HG02973 (cell line): ENCODE measurements around the gene ROBO2.

Experiments
- ATAC-seq: cut with Tn5 transposase; IDR thresholded peaks from one replicate; pipeline ENCODE4 v1.9.1; 2021; ENCODE audit warnings: moderate library complexity; ENCODE audit not compliant: unreplicated experiment

Gene ROBO2

DNA sequence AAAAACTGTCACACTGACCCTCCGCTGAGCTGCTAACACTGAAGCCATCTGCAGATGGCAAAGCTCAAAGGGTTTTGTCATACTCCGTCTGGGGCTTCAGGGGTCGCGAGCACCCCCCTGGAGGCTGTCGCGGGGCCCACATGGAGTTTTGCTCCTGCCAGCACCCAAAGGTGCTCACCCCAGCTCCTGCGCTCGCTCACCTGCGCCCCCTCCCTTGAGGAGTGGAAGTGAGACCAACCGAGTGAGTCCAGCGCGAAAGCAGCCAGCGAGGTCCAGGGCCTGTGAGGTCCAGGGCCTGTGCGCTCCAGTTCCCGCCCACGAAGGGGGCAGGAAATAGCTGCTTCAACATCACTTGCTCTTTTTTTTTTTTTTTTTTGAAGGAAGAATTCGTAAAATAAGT is 208.5 kb downstream of the ROBO2 start:
- ATAC-seq = no peak

DNA sequence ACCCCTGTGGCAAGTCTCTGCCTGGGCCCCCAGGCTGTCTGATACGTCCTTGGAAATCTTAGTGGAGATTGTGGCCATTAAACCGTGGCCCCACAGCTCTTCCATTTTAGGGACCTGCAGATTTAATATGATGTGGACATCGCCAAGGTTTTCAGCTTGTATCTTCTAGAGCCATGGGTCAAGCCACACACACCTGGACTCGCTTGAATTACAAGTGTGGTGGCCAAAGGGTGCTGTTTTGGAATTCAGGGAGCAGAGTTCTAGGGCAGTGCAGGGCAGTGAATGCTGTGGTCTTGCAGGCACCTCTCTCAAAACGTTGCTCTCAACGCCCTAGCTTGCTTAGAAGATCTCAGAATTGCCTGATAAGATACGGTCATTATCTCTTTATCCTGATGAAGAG is 211.2 kb downstream of the ROBO2 start:
- ATAC-seq = no peak

DNA sequence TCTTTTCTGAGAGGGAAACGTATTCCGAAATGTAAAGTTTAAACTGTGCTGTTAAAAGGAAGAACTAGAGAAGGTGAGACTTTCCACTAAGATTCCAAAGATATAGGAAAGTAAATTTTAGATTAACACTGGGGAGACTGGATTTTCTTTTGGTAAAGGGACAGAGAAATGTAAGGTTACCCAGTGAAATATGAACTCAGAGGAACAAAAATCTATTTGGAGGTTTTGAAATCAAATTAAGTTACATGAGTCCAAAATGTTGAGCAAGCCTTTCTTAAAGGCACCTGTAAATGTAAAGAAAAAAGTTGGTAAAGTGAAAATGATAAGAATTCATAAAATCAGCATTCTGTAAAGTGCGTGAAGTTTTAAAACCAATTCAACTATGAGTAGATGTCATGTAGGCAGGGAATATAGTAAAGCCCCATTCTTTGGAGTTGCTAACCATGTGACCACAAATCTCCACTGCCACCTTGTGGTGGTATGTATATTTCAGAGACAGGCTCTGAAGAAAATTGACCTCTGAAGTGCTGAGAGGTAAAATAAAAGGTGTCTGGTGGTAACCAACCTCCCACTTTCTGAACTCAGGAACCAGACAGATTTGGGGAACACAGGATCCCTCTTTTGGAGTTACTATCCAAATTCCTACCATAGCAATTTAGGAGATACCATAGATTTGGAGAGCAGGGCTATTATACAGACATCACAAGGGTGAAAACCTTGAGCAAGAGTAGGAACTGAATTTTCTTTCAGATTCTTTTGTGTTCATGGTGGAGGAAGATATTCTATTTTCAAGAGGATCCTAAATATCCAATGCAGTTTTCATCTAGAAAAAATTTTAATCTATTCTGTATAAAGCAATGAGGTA is 215.3 kb downstream of the ROBO2 start:
- ATAC-seq = peak; percentile 76

DNA sequence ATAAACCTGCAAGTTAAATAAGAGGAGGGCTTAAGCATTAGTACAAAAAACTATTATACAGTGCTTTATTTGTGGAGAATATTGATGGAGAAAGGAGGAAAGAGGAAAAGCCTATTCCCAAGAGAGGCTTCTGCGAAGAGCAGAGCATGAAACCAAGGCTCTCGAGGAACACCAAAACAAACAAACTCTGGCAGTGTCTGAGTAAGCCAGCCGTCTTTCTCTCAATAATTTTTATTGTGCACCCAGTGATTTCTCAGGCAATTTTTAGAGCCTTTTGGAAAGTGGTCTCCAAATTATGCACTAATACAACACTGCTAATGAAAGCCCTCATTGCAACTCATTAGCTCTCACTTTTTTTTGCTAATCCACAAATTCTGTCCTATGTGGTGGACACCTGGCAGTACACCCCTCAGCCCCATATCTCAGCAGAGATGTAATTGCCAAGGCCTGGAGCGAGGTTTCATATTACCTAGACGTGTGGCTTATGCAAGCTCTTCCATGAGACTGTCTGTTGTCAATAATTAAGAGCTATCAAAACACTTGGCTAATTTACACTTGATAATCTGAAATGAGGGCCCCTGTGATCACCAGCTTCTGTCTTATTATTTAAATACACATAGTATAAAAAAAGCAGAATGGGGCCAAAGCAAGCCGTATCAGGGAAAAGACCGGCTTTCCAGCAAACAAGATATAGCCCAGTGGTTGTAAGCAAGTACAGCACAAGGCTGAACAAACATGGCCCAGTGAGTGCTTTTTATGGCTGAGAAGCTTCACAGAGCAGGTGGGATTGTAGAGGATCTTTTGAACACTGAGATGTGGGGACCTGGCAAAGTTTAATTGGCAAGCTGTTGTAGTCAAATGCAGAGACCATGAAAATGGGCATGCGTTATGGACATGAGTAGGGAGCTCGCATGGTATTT is 216.9 kb downstream of the ROBO2 start:
- ATAC-seq = no peak

DNA sequence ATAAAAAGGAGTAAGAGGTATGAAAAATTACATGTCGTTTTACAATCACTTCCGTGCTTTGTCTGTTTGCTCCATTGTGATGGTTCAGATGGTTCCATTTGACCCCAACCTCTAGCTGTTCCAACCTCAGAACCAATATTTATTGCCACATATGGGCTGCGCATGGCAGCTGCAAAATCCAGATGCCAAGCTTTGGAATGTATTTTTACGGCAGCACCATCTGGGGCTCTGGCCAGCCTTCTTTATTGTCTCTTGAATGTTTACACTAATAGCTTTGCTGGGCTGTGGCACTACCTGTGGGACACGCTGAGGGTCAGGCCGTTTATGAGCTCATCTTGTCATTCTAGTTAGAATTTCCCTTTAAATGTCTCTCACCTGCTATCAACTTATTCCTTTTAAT is 219.8 kb downstream of the ROBO2 start:
- no peak for ATAC-seq

DNA sequence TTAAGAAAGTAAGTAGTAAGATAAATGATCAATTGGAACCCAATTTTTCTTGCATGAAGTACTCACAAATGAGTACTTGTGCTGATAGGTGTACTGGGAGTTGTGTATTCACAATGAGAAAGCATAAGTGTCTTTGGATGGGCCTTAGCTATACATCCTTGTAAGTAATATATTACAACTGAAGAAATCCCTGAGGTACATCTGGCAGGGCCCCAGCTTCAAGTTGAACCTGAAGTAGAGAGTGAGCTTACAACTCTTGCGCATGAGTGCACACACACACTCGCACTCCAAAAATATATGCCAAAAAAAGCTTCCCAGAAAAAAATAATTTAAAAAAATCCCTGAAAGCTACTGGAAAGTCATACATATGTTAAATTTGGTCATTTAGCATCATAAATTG is 222.5 kb downstream of the ROBO2 start:
- no peak for ATAC-seq

DNA sequence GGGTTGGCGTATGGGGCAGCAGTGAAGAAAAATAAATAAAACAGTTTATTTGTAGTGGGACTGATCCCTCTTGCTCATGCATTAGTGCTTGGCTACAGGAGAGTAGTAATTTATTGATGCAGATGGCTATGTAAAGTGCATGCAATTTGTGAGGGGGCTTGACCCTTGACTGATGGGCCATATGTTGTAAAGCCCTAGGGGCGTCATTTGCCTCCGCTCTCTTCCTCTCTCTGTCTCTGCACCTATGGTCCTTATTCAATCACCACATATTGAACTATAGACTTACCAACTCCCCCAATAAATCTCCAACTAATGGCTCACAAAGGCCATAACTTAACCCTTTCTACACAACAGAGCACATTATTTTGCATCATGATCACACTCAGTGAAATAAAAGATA is 227.7 kb downstream of the ROBO2 start:
- ATAC-seq = no peak

DNA sequence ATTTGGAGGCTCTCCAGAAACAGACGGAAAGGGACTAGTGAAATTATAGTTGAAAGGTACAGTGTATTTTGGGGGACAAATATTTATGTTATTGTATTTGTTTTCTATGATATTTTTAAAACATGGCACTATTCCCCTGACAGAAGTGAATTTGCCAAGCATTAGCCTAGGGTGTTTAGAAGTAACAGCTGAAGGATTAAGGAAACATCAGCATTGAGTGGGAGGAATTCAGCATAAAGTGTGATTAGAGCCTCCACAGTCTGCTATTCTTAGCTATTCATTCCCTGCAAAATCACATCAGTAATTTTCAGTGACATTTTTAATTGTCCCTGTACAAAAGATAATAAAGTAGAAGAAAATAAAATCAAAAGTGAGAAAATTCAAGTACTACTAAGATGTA is 231.4 kb downstream of the ROBO2 start:
- no peak for ATAC-seq

DNA sequence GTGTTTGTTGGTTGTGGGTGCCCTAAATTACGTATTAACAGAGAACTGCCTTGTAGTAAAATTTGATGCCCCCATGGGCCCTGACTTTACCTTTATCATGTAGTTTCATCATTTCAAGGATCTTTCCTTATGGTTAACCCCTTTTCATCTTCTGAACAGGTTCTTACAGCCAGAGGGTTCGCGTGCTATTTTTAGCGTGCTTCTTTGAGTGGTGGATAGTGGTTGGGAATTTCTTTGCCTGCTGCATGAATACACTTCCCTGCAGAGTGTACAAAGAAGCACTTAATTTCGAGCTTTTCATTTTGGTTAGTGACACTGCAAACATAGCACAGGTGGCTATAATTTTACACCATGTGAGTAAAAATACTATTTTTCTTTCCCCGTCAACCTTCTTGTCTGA is 231.8 kb downstream of the ROBO2 start:
- ATAC-seq = no peak

DNA sequence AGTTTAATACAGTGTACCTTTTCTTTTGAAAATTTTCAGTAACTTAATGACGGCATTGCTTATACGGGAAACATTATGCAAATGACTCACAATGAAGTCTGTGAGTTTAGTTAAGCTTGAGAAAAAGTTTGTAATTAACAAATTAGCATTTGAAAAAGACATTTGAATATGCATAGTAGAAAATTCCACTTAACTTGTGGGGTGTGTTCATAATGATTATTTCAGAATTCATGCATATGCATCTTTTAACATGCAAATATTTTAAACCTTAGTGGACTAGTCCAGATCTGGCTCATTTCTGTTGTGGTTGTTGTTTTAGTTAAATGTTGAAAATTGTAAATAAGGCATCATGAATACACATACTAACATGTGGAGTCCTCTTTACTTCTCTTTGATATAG is 239.4 kb downstream of the ROBO2 start:
- ATAC-seq = no peak

DNA sequence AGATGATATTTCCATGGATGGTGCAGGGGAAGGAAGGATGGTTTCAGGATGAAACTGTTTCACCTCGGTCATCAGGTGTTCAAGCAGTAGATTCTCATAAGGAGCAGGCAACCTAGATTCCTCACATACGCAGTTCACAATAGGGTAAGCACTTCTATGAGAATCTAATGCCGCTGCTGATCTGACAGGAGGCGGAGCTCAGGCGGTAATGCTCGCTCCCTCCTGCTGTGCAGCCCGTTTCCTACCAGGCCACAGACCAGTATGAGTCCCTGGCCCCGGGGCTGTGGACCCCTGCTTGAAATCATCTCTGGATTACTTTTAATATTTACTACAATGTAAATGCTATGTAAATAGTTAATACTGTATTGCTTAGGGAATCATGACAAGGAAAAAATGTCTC is 241.8 kb downstream of the ROBO2 start:
- ATAC-seq = no peak

DNA sequence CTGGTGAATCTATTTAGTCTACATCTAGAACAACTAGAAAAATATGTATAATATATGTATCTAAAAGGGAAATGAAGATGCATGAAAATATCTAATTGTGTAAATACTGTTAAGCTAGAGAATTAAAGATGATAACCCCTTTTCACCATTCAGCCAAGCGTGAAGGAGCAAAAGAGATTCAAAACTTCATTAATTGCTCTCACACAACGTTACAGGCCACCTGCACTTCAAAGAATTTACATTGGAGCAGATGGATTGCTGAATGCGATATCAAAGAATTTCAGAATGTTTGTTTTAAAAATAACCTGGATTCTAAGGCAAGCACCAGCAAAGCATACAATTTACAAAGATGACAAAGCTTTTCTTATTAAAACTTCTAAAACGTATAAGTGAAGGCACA is 243.2 kb downstream of the ROBO2 start:
- ATAC-seq = no peak

DNA sequence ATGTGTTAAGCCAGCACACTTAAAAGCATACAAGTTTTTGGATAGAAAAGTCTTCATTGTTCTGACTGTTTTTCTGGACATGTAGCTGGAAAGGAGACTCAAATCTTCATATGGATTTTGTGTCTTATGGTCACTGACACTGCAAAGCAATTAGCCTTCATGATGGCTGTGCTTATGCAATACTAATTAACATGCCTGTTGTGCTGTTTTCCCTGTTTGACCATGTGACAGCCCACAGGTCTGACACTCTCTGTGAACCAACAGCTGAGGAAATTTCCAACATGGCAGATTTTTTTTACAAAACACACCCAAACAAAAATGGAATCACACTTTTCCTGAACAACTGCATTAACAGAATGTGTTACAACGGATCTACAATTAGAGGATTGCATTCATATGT is 248.4 kb downstream of the ROBO2 start:
- ATAC-seq = no peak

DNA sequence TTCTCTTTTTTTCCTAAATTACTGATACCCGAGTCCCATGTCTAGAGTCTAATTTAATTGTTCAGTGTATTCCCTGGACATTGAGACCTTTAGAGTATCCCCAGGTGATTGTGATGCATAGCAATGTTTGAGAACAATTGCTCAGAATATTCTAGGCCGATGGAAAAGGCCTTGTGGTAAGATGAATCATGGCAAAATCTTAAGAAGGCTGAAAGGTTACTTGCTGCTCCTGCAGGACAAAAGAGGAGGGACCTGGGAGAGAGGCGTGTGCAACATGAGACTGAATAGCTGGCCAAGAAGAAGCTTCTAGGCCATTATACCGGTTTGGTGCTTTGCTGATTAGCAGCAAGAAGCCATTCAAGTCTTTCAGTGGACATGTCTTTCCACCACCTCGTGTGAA is 256.6 kb downstream of the ROBO2 start:
- ATAC-seq = no peak

DNA sequence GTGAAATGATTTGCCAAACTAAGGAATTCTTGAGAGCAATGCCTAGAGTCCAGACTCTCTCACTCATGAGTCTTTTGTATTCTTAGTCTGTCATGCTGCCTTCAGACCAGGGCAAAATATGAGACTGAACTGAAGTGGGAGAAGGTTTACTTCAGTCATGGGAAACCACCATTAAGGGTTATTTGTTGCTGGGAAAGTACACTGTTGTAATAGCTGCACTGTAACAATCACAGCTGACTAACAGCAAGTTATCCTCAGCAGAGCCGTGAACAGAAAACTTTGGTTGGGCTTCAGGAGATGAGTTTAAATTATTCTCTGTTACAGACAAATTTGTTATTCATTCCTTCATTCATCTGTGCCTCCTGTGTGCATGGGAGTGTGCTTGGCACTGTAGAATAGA is 258.5 kb downstream of the ROBO2 start:
- no peak for ATAC-seq

DNA sequence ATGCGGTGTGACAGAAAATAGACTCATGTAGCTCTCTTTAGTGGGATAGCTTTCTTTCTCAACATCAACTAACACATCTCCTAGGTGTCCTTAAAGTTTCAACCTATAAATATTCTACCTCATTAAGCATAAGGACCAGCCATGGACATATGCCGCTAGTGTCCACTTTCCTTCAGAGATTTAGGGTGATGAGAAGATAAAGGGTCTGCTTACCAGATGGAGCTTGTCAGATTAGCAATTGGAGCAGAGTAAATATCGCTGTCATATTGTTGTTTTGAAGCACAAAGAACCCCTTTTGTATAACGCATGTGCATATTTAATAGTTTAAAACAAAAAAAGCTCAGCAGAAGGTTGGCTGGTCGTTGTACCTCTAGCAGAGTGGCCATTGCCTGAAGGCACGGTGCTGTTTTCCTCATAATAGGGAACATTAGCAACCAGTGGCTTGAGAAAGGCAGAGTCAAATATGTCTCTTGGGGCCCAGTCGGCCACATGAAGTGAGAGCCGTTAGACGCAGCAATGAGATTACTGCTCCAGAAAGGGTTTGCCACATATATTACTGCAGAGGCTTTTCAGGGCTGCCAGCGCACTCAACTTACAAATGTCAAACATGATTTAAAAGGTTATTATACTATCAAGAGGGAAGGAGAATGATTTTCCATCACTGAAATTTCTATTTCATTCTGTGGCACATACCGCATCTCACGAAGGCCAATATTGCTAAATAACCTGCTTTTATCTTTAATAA is 264.2 kb downstream of the ROBO2 start:
- no peak for ATAC-seq

DNA sequence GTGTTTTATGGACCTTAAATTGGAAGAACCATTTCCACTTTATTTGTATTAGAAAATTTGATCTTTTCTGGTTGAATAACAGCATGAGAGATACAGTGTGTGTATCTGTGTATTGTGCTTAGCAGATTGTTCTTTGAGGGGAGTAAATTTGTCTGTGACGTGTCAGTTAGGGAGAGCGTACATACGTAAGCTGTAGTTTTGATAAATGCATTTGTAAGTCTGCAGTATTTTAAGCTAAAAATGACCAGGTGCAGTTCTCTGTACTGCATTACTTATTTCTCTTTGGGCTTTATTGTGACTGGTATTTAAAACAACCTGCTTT is 264.8 kb downstream of the ROBO2 start:
- no peak for ATAC-seq

DNA sequence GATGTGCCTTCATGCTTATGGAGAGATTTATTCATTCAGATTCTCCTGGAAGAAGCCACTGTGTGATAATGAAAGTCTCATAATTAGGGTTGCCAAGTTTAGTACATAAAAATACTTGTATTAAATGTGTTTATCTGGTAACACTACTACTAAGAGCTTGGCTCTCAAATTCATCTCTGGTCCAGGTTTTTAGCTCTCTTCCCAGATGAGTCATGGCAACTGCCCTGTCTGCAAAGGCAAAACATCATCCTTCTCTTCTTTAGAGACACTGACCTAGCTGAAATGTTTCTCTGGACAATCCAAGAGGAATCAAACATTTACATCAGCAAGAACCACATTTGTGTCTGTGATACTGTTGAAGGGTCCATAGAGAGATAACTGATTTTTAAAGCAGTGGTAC is 269.6 kb downstream of the ROBO2 start:
- ATAC-seq = no peak

DNA sequence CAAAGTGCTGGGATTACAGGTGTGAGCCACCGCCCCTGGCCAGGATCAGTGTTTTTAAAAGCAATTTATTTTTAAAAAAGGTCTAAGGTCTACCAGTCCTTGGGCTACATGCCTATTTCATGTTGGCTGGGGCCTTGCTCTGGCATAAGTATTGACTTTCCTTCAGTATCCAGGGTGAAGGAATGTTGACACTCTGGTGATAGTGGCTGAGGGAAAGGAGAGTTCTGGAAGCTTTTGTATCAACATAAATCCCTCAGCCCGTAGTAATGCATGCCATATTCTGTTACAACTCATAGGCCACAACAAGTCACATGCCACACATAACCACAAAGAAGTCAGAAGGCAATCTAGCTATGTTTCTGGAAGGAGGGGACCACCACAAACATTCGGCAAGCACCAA is 273.9 kb downstream of the ROBO2 start:
- no peak for ATAC-seq

DNA sequence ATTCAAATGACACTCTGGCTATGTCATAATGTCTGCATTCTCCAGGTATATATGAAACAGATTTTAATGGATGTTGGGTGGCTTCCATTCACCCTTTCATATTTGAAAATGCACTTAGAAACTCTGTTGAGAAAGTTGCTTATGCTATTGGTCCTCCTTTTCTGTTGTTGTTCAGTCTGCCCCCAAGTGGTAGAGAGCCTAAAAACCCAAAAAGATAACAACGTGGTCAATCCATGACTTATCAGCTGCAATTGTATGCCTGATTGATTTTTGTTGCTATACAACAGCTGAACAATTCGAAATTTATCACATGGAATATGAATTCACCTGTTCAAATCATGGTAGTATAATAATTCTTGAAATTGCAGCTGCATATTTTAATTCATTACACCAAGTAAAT is 279.8 kb downstream of the ROBO2 start:
- no peak for ATAC-seq

DNA sequence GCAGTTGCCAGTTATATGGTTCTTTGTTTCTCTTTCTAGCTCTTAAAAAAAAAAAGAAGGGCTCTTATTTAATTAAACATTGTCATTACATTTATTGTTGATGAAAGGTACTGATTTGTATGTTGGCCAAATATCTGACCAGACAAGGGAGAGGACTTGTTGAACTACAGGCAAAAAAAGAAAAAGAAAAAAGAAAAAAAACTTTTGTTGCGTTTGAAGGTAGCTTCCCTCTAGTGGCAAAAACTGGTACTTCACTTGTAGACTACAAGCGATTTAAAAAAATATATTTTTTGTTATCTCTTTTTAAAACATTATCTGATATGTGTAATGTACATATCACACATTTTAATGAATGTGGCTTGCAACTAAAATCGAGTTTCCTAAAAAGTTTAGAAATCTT is 280.6 kb downstream of the ROBO2 start:
- ATAC-seq = no peak

DNA sequence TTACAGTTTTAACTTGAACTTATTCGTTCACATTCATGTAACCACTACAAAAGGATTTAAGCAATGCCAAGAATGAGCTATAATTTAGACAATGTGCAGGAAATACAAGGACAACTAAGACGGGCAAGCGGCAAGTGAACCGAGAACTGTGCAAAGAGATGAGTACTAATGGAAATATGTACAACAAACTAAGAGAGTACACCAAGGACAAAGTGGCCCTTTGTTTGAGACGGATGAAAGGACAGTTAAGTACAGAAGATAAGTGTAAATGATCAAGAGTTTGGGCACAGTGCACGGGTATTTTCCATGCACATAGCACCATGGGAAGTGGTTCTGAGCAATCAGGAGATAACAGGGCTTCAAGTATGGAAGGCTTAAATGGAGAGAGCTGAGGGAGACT is 281.7 kb downstream of the ROBO2 start:
- no peak for ATAC-seq
